Hepatocyte (in vitro differentiated cells): ENCODE measurements around the gene SH3PXD2B.

Experiments
- CTCF ChIP-seq: fragments of 200-600 bp; sonication (generic); IDR thresholded peaks from 2 replicates; pipeline ENCODE4 v1.5.1; 2016; ENCODE audit warnings: antibody characterized with exemption, mild to moderate bottlenecking; ENCODE audit not compliant: poor library complexity
- EZH2 ChIP-seq: fragments of 200-600 bp; sonication (generic); IDR thresholded peaks from 2 replicates; pipeline ENCODE4 v1.6.1; 2016; ENCODE audit warnings: antibody characterized with exemption, mild to moderate bottlenecking, borderline replicate concordance
- EZH2phosphoT487 ChIP-seq: fragments of 200-600 bp; sonication (generic); IDR thresholded peaks from one replicate; pipeline ENCODE4 v1.6.1; 2018; ENCODE audit warnings: antibody characterized with exemption, mild to moderate bottlenecking, low read depth, moderate library complexity; ENCODE audit not compliant: unreplicated experiment, severe bottlenecking

GRCh38 chr5:172494630-172495505, 40.5 kb upstream of the SH3PXD2B start:
- no peak for TF ChIP-seq CTCF
- TF ChIP-seq EZH2phosphoT487 = no peak
- TF ChIP-seq EZH2 = no peak
